Stimulated activated naive B cell treated with anti-CD40 and anti-IgM and Interleukin-4, amounts not matched to agents 10 μg/mL and 1 μg/mL and 100 μg/mL, for 72 hours (primary cell): Measurements from ENCODE around the gene TREM1.
"Not testable (repeated sequence)": the region's sequence is repeated elsewhere in the genome, so short reads cannot be mapped to it uniquely, and the experiment has no call there.

Source experiments
- ATAC-seq, 2 donors: fragments of 150-1000 bp; cut with Tn5 transposase; replicated peaks; 2 replicates each; pipeline ENCODE4 v1.10.0; 2021; ENCODE audit warnings: moderate library complexity in 1 of 2
- DNase-seq: peaks from one replicate; pipeline ENCODE4 v3.0.0; 2021
- H3K27ac Mint-ChIP-seq: one replicate; pipeline ENCODE4 v1.8.0; 2022; ENCODE audit warnings: mild to moderate bottlenecking, mixed read lengths
- H3K27me3 Mint-ChIP-seq, 2 donors: one replicate each; pipeline ENCODE4 v1.8.0; 2022; ENCODE audit warnings: mixed read lengths in 2 of 2
- H3K36me3 Mint-ChIP-seq, 2 donors: one replicate each; pipeline ENCODE4 v1.8.0; 2022; ENCODE audit warnings: mixed read lengths in 2 of 2, mild to moderate bottlenecking in 1 of 2
- H3K4me1 Mint-ChIP-seq, 2 donors: one replicate each; pipeline ENCODE4 v1.8.0; 2022; ENCODE audit warnings: mixed read lengths in 2 of 2, mild to moderate bottlenecking in 1 of 2
- H3K4me3 Mint-ChIP-seq, 2 donors: one replicate each; pipeline ENCODE4 v1.8.0; 2022; ENCODE audit warnings: mild to moderate bottlenecking in 2 of 2, mixed read lengths in 2 of 2, moderate library complexity in 1 of 2
- H3K9me3 Mint-ChIP-seq, 2 donors: one replicate each; pipeline ENCODE4 v1.8.0; 2022; ENCODE audit warnings: mixed read lengths in 2 of 2, mild to moderate bottlenecking in 1 of 2

TREM1 gene

DNA sequence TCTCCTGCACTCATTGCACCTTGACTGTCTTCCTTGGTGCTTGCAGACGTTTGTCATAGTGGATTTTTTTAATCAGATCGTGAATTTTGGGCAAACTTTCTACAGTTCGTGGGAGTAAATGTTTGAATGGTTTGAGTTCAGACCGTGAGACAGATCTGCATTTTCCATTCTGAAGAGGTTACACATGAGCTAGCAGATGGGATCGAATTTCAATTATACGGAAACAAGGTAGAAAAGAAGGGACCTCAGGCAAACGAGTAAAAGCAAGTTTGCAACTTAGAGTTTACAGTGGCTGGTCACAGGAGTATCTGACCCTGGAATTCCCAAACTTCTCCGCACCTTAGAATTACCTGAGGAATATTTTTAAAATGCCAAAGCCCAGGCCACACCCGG lies 31.8 kb upstream of the TREM1 start:
- no peaks in the 10 kb centered on the region for H3K36me3 Mint-ChIP-seq
- H3K9me3 Mint-ChIP-seq, result no peaks in the 10 kb centered on the region
- no peak for ATAC-seq
- no peaks in the 10 kb centered on the region for H3K27me3 Mint-ChIP-seq
- H3K4me1 Mint-ChIP-seq, result peaks cover 34 to 46% of the 10 kb centered on the region in 2 donors
- DNase-seq, result no peak
- peak overlapping the region; percentile 79 for H3K27ac Mint-ChIP-seq
- peak overlapping the region; percentile 60 to 86 for H3K4me3 Mint-ChIP-seq

DNA sequence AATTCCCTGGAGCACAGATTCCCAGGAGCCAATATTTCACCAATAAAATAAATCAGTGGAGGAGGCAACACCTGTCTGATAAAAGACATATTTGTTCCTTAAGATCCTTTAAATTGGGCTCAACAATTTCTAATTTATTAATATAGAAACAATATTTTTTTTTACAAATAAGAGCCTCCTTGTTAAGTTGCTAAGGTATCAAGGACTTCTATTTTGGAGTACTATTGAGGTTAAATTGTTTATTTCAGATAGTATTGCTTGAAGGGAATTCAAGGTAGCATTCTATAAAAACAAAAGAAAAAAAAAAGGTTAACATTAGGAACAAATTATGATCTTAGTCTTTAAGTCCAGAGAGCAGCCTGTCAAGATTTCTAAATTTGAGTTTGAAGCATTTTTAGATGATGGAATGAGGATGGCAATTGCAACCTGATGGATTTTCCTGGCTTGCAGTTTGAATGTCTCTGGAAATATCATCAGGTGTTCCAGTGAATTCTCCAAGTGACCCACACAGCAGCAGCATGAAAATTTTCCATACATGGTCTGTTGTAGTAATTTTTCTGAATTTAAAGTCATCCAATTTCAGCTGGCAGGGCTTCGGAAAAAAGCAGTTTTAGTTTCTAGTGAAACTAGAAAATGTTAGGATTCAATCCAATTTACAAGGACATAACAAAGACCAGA lies 29.6 kb upstream of the TREM1 start:
- Mint-ChIP-seq H3K36me3 (no peaks in the 10 kb centered on the region), H3K4me1 (peaks cover 39 to 63% of the 10 kb centered on the region in 2 donors), H3K27me3 (no peaks in the 10 kb centered on the region), H3K27ac (no peak overlapping the region), H3K9me3 (no peaks in the 10 kb centered on the region), H3K4me3 (no peak overlapping the region)
- ATAC-seq (no peak), DNase-seq (no peak)

DNA sequence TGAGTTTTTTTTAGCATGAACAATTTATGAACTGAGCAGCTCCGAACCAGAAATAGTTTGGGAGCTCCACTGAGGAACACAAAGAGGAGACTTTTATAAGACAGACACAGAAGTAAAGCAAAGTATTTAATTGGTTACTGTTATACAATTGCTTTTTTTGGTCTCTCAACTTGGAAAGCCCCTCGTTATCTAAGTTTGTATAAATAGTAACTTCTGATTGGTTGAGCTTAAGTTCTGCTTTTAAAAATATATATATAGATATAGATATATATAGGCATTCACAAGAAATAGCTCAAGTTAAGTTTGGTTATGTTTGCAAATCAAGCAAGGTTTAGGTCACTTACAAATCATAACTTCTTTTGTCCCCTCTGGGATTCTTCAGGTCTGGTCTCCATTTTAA lies 28.7 kb upstream of the TREM1 start:
- H3K4me3 Mint-ChIP-seq, result no peak overlapping the region
- H3K36me3 Mint-ChIP-seq, result no peaks in the 10 kb centered on the region
- ATAC-seq (peak; percentile 3 to 24), DNase-seq (no peak)
- no peaks in the 10 kb centered on the region for H3K9me3 Mint-ChIP-seq
- H3K27ac Mint-ChIP-seq, result peak overlapping the region; percentile 95
- no peaks in the 10 kb centered on the region for H3K27me3 Mint-ChIP-seq
- H3K4me1 Mint-ChIP-seq, result peaks cover 39 to 63% of the 10 kb centered on the region in 2 donors

DNA sequence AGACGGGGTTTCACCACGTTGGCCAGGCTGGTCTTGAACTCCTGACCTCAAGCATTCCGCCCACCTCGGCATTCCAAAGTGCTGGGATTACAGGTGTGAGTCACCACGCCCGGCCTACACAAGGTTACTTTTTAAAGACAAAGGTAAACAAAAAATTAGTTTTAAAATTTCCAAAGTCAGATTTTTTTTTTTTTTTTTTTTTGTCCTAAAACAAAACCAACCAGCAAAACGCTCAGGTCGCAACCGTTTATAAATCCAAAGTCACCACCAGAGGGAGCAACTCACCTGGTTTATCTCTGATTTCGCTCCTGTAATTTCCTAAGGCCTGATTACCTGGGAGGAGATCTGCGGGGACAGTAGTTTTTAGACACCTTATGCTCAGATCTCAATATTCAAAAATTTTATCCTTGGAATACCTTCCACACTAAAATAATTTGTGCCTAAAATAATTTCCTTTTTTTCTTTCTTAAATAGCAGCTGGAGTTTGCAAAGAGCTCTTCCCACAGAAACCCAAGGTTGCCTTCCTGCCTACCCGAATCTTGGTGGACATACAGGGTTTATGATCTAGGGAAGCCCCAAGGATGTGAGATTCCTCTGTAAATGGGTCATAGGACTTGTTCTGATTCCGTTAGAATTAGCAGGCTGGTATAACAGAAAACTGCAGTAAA lies 19.8 kb upstream of the TREM1 start:
- ATAC-seq, result peak in 1 of 2 donors; percentile 41
- peaks cover 10 to 13% of the 10 kb centered on the region in 2 donors for H3K9me3 Mint-ChIP-seq
- no peak overlapping the region for H3K4me3 Mint-ChIP-seq
- no peaks in the 10 kb centered on the region for H3K27me3 Mint-ChIP-seq
- peaks cover 19 to 32% of the 10 kb centered on the region in 2 donors for H3K4me1 Mint-ChIP-seq
- DNase-seq, result no peak
- peaks cover 12 to 15% of the 10 kb centered on the region in 2 donors for H3K36me3 Mint-ChIP-seq
- H3K27ac Mint-ChIP-seq, result no peak overlapping the region

DNA sequence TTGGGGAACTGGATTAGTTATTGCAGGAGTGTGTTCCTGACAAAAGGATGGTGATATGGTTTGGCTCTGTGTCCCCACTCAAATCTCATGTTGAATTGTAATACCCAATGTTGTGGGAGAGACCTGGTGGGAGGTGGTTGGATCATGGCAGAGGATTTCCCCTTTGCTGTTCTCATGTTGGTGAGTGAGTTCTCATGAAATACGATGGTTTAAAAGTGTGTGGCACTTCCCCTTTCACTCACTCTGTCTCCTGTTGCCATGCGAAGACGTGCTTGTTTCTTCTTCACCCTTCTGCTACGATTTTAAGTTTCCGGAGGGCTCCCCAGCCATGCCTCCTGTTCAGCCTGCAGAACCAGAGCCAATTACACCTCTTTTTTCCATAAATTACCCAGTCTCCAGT lies 16.2 kb upstream of the TREM1 start:
- Mint-ChIP-seq H3K9me3 (peaks cover 30 to 31% of the 10 kb centered on the region in 2 donors), H3K27me3 (no peaks in the 10 kb centered on the region), H3K4me1 (peaks cover 30 to 55% of the 10 kb centered on the region in 2 donors), H3K36me3 (peaks cover 23 to 44% of the 10 kb centered on the region in 2 donors), H3K4me3 (peak overlapping the region in 1 of 2 donors; percentile 29), H3K27ac (peak overlapping the region; percentile 94)
- DNase-seq (peak; percentile 49), ATAC-seq (peak; percentile 94 to 95)

DNA sequence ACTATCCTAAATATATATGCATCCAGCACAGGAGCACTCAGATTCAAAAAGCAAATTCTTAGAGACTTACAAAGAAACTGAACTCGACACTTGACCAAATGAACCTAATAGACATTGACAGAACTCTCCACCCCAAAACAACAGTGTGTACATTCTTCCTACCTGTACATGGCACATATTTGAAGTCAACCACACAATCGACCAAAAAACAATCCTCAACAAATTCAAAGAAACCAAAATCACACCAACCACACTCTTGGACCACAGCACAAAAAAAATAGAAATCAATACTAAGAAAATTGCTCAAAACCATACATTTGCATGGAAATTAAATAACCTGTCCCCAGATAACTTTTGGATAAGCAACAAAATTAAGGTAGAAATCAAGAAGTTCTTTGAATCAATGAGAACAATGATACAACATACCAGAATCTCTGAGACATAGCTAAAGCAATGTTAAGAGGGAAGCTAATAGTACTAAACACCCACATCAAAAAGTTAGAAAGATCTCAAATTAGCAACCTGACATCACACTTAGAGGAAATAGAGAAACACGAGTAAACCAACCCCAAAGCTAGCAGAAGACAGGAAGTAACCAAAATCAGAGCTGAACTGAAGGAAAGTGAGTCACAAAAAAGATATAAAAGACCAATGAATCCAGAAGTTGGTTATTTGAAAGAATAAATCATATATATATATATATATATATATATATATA lies 12.5 kb upstream of the TREM1 start:
- H3K9me3 Mint-ChIP-seq, result peaks cover 37 to 41% of the 10 kb centered on the region in 2 donors
- peak; percentile 50 to 57 for ATAC-seq
- peak overlapping the region; percentile 79 for H3K27ac Mint-ChIP-seq
- H3K4me3 Mint-ChIP-seq, result peak overlapping the region; percentile 2 to 36
- H3K4me1 Mint-ChIP-seq, result peaks cover 28 to 73% of the 10 kb centered on the region in 2 donors
- H3K36me3 Mint-ChIP-seq, result peaks cover 23 to 40% of the 10 kb centered on the region in 2 donors
- H3K27me3 Mint-ChIP-seq, result no peaks in the 10 kb centered on the region
- no peak for DNase-seq

DNA sequence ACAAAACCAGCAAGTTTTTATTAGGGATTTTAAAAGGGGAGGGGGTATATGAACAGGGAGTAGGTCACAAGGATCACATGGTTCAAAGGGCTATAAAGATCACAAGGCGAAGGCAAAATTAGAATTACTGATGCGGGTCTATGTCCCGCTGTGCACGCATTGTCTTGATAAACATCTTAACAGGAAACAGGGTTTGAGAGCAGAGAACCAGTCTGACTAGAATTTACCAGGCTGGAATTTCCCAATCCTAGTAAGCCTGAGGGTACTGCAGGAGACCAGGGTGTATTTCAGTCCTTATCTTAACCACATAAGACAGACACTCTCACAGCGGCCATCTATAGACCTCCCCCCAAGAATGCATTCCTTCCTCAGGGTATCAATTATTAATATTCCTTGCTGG lies 10.8 kb upstream of the TREM1 start:
- not testable (repeated sequence) for H3K4me3 Mint-ChIP-seq, DNase-seq, H3K27ac Mint-ChIP-seq, ATAC-seq, H3K27me3 Mint-ChIP-seq
- Mint-ChIP-seq H3K36me3 (peaks cover 17 to 34% of the 10 kb centered on the region in 2 donors), H3K9me3 (peaks cover 31 to 36% of the 10 kb centered on the region in 2 donors), H3K4me1 (peaks cover 23 to 66% of the 10 kb centered on the region in 2 donors)

DNA sequence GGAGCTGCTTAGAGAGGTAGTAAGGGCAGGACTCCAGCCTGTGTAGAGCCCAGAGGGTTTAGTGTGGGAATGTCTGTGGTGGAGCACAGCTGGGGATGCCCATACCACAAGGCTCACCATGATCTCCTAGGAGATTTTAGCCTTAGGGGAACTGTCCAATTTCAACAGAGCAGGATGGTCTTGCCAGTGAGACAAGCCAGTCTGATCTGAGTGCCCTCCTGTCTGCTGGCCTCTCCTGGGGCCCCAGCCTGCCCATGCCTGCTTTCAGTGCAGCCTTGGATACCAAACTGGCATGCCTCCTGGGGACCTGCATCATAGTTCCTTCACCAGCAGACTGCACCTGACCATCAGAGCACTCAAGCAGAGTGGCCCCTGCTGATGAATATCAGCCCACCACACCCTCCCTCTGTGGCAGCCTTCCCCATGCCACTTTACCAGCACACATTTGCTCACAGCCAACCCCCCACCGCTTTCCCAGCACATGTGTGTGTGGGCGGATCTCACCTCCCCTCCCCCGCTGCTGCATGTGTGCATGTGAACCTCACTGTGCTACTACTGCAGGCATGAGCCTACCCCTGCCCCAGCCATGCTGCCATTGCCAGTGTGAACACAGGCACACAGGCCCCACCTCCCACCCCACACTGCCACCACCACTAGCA lies 7.9 kb upstream of the TREM1 start:
- Mint-ChIP-seq H3K27me3 (no peaks in the 10 kb centered on the region), H3K9me3 (peaks cover 23 to 24% of the 10 kb centered on the region in 2 donors), H3K4me1 (peaks cover 19 to 49% of the 10 kb centered on the region in 2 donors), H3K36me3 (peaks cover 10 to 13% of the 10 kb centered on the region in 2 donors), H3K4me3 (no peak overlapping the region), H3K27ac (no peak overlapping the region)
- DNase-seq (no peak), ATAC-seq (no peak)

DNA sequence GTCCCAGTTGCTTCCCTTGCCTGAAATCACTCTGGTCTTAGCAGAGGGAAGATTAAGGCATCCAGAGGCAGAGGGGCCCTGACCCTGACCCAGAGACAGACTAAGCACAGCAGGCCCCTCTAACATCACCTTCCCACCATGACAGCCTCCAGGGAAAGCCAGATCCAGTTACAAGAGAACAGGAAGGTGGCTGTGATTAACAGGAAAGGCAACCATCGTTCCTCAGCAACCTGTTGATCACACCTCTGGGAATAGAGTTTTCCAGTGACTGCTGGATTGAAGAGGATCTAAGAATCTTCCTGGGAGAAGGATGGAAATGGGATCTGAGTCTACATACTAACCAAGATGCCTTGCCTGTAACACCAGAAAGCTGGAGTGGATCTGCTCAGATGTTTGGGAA lies 5.2 kb upstream of the TREM1 start:
- Mint-ChIP-seq H3K4me1 (peaks cover 3 to 23% of the 10 kb centered on the region in 2 donors), H3K27me3 (peaks cover under 1 to 6% of the 10 kb centered on the region in 2 donors), H3K9me3 (peaks cover 4 to 5% of the 10 kb centered on the region in 2 donors), H3K27ac (no peak overlapping the region), H3K36me3 (no peaks in the 10 kb centered on the region), H3K4me3 (no peak overlapping the region)
- ATAC-seq, result no peak
- DNase-seq, result no peak

DNA sequence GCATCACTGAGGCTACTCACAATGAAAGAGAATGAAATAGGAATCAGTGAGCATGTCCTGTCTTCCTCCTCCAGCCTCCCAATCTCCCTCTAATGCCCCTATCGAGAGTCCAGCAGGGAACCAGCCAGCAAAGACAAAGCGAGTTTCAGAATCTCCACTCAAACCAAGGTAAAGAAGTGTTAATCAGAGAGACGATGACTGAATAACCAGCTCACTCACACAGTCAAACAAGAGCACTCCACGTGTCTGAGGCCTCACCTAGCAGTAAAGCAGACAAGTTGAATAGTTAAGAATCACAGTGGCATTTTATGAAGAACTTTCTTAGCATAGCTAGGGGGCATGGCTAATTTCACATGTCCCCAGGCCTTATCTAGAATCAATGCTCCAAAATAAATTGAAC lies 3.3 kb upstream of the TREM1 start:
- H3K27ac Mint-ChIP-seq, result no peak overlapping the region
- no peak overlapping the region for H3K4me3 Mint-ChIP-seq
- H3K4me1 Mint-ChIP-seq, result peaks cover 2 to 8% of the 10 kb centered on the region in 2 donors
- no peak for DNase-seq
- no peak for ATAC-seq
- no peaks in the 10 kb centered on the region for H3K36me3 Mint-ChIP-seq
- H3K9me3 Mint-ChIP-seq, result no peaks in the 10 kb centered on the region
- H3K27me3 Mint-ChIP-seq, result peaks cover 5 to 11% of the 10 kb centered on the region in 2 donors

DNA sequence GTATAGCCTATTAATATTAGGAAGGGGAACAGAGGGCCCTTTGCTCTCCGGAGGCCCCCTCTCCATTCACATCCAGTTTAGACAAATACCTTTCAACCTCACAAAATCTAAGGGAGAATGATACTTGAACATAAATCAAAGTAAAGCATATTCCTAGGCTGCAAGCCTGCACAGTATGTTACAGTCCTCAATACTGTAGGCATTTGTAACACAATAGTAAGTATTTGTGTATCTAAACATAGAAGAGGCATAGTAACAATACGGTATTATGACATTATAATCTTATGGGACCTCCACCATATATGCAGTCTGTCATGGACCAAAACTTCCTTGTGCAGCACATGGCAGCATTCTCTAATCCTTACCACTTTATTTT lies 2.3 kb upstream of the TREM1 start:
- H3K27ac Mint-ChIP-seq, result peak overlapping the region; percentile 37
- H3K9me3 Mint-ChIP-seq, result peaks cover under 1% of the 10 kb centered on the region in 2 donors
- no peak for ATAC-seq
- no peak for DNase-seq
- H3K27me3 Mint-ChIP-seq, result peaks cover 5 to 11% of the 10 kb centered on the region in 2 donors
- no peaks in the 10 kb centered on the region for H3K36me3 Mint-ChIP-seq
- no peak overlapping the region for H3K4me3 Mint-ChIP-seq
- peaks cover 0 to 5% of the 10 kb centered on the region in 2 donors for H3K4me1 Mint-ChIP-seq

DNA sequence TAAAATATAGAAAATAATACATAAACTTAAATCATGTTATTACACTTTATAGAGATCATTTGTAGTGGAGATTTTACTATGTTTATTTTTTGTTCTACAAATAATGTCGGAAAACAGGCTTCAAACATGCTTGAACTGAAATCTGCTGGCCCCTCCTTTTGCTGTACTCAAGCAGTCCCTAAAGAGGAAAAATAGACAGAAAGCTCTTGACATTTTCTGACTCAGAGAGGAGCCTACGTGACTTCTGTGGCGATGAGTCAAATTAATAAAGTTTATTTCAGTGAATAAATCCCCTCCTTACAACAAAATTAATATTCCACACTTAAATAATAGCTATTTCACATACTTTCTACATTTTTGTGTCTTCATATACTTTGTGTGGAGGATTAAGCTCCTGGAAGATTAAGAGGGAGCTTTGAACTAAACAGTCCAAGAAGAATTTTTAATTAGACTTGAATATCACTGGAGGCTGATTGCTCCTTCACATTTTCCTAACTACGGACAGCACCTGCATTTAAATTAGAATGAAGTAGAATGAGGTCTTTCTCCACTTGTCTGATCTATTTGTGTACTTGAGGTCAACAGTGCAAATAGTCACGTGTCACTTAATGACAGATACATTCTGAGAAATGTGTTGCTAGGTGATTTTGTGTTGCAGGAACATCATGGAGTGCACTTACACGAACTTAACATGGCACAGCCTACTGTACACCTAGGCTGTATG lies 1.7 kb upstream of the TREM1 start:
- peaks cover 5 to 11% of the 10 kb centered on the region in 2 donors for H3K27me3 Mint-ChIP-seq
- ATAC-seq (peak; percentile 49 to 80), DNase-seq (no peak)
- no peaks in the 10 kb centered on the region for H3K36me3 Mint-ChIP-seq
- peaks cover 0 to 7% of the 10 kb centered on the region in 2 donors for H3K4me1 Mint-ChIP-seq
- peak overlapping the region; percentile 37 for H3K27ac Mint-ChIP-seq
- no peak overlapping the region for H3K4me3 Mint-ChIP-seq
- H3K9me3 Mint-ChIP-seq, result peaks cover 2 to 3% of the 10 kb centered on the region in 2 donors

DNA sequence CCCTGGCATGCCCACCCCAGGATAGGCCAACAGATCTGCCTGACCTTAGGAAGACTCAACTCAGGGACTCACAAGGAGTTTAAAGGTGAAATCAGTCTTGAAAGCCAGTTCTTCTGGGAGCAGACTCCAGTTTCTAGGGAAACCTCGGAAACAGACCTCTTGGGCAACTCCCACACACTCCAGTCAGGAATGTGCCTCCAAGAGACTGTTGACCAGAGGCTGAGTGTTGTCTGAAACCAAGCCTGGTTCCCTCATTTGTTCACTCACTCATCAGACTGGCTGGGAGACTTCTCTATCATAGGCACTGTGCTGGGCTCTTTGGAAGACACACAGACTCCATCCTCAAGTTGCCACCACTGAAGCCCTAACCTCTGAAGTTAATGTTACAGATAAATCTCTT lies 1.8 kb downstream of the TREM1 start:
- Mint-ChIP-seq H3K27ac (no peak overlapping the region), H3K27me3 (peaks cover 5 to 16% of the 10 kb centered on the region in 2 donors), H3K4me3 (no peak overlapping the region), H3K4me1 (peaks cover 0 to 14% of the 10 kb centered on the region in 2 donors), H3K36me3 (peaks cover 0 to 7% of the 10 kb centered on the region in 2 donors), H3K9me3 (peaks cover 4 to 7% of the 10 kb centered on the region in 2 donors)
- DNase-seq, result no peak
- no peak for ATAC-seq
